Spleen (tissue), 11 donors: ENCODE measurements around the gene ADAMTS17. TPM values are rescaled to one million over a fixed set of nuclear protein-coding genes. Genes with fewer than 3 reads are reported as not detected.

Experiments
- DNase-seq: peaks from one replicate; pipeline ENCODE4 v3.0.0-alpha.2; 2020
- H3K27ac ChIP-seq, 8 donors: fragments of 200-600 bp; sonication (generic) in 7 of 8; 1 replicate in 4 of 8; 2 replicates in 4 of 8; pipeline versions ENCODE4 v1.5.0 to v1.8.0; 2016 to 2021; ENCODE audit warnings: inconsistent platforms in 4 of 8, mild to moderate bottlenecking in 4 of 8, moderate library complexity in 1 of 8
- H3K27me3 ChIP-seq, 7 donors: fragments of 200-600 bp; sonication (generic) in 6 of 7; replicated peaks in 1 of 7; 1 replicate in 4 of 7; 2 replicates in 3 of 7; pipeline versions ENCODE4 v1.5.0 to v1.8.0; 2016 to 2021; ENCODE audit warnings: inconsistent platforms in 3 of 7, mild to moderate bottlenecking in 1 of 7
- H3K36me3 ChIP-seq, 6 donors: fragments of 200-600 bp; sonication (generic) in 5 of 6; 1 replicate in 4 of 6; 2 replicates in 2 of 6; pipeline versions ENCODE4 v1.5.0 to v1.8.0; 2016 to 2021; ENCODE audit warnings: inconsistent platforms in 2 of 6
- H3K4me1 ChIP-seq, 6 donors: fragments of 200-600 bp; sonication (generic) in 5 of 6; 1 replicate in 3 of 6; 2 replicates in 3 of 6; pipeline versions ENCODE4 v1.5.0 to v1.8.0; 2016 to 2021; ENCODE audit warnings: inconsistent platforms in 3 of 6
- H3K4me3 ChIP-seq, 8 donors: fragments of 200-600 bp; sonication (generic) in 7 of 8; 1 replicate in 4 of 8; 2 replicates in 4 of 8; pipeline versions ENCODE4 v1.5.0 to v1.8.0; 2016 to 2021; ENCODE audit warnings: inconsistent platforms in 4 of 8, mild to moderate bottlenecking in 4 of 8, moderate library complexity in 2 of 8
- H3K9me3 ChIP-seq, 8 donors: fragments of 200-600 bp; sonication (generic) in 7 of 8; 1 replicate in 4 of 8; 2 replicates in 4 of 8; pipeline versions ENCODE4 v1.5.0 to v1.8.0; 2016 to 2021; ENCODE audit warnings: inconsistent platforms in 4 of 8
- CTCF ChIP-seq, 11 experiments: fragments of 200-600 bp in 7 of 11; fragments of 450-650 bp in 4 of 11; sonication (generic) in 4 of 11; IDR thresholded peaks in 8 of 11; conservative IDR thresholded peaks in 3 of 11; 1 replicate in 7 of 11; 2 replicates in 4 of 11; pipeline versions ENCODE4 v1.4.0 to v1.8.0; 2016 to 2021; ENCODE audit warnings: antibody characterized with exemption in 11 of 11, inconsistent platforms in 4 of 11, mild to moderate bottlenecking in 1 of 11
- POLR2A ChIP-seq, 3 donors: fragments of 450-650 bp; IDR thresholded peaks; one replicate each; pipeline ENCODE4 v1.5.1; 2017; ENCODE audit warnings: antibody characterized with exemption in 3 of 3, mild to moderate bottlenecking in 1 of 3
- POLR2AphosphoS5 ChIP-seq, 3 donors: sonication (generic); formaldehyde crosslinking; IDR thresholded peaks; one replicate each; pipeline ENCODE4 v1.5.1; 2017; ENCODE audit warnings: antibody characterized with exemption in 3 of 3
- WGBS, 5 donors: extraction: QIAGEN DNeasy Blood & Tissue Kit in 3 of 5; methylation state at CpG; one replicate each; pipeline versions ENCODE4 v1.1.5 to v1.1.7; 2013 to 2018; 5-methylcytosine and 5-hydroxymethylcytosine counted together
- intact Hi-C: fragments of 100-400 bp; cut with DNase I; formaldehyde crosslinking; loops from one replicate; pipeline ENCODE4 v1.15.0; 2023; ENCODE audit warnings: low total_unique reads
- polyA plus RNA-seq, 3 donors: library from polyadenylated mRNA; stranded (reverse); fragments of 200-250 nt; gene quantifications; one replicate each; pipeline ENCODE4 v1.2.1, GENCODE V29; 2013
- total RNA-seq, 7 donors: library from RNA; depleted of rRNA in 3 of 7; stranded (reverse); fragments of >200 nt in 3 of 7; fragmentation: NEBNext Ultra II Directional in 4 of 7; extraction: Animal tissue kit (Norgen Biotek cat#: 25700) in 4 of 7; gene quantifications; one replicate each; pipeline versions ENCODE4 v1.1.0 to v1.2.1, GENCODE V29; 2016 to 2021
- donor health status: healthy with polysubstance abuse.
- donor health status: DM: no; HTN: no; CAD: no; lungs with moderate emphysema.
- donor health status: DM: no; HTN: no; CAD: no.
- donor health status: Bipolar disorder and iron deficiency.
- donor health status: healthy.
- donor health status: DM: no; HTN: no; CAD: no.
- donor health status: DM: yes; HTN: yes; CAD: no.

ADAMTS17 gene
- total and polyA plus RNA-seq, 10 donors: 0.21 to 13.2 (median 5.8) TPM

GRCh38 chr15:100383302-100384107, 41.7 kb upstream of the ADAMTS17 start:
- no peak for TF ChIP-seq POLR2AphosphoS5 (IDR thresholded peaks at IDR 0.05)
- TF ChIP-seq POLR2A (IDR thresholded peaks at IDR 0.05): no peak
- peak in 7 of 11 experiments; percentile 18 to 46 (median 32) for TF ChIP-seq CTCF (IDR thresholded peaks at IDR 0.05 in 8 of 11, conservative IDR thresholded peaks at IDR 0.05 in 3 of 11)
- Histone ChIP-seq H3K36me3 (peaks cover 0 to 4% (median 0%) of the 10 kb centered on the region in 6 donors), H3K4me3 (no peak overlapping the region), H3K27me3 (peaks cover 0 to 48% (median 0%) of the 10 kb centered on the region in 7 donors), H3K27ac (no peak overlapping the region), H3K4me1 (no peaks in the 10 kb centered on the region), H3K9me3 (peaks cover 0 to 73% (median 49%) of the 10 kb centered on the region in 8 donors)
- no peak for DNase-seq
- 26 to 37% (median 29%) methylated on average over 3 of the region's 3 CpGs for WGBS, 5 donors
- intact Hi-C loops: no loop called here

- intact Hi-C loops: no loop called here
- H3K36me3 ChIP-seq: no peaks in the 10 kb centered on the region
- TF ChIP-seq CTCF (IDR thresholded peaks at IDR 0.05 in 8 of 11, conservative IDR thresholded peaks at IDR 0.05 in 3 of 11) (no peak), POLR2A (IDR thresholded peaks at IDR 0.05) (no peak), POLR2AphosphoS5 (IDR thresholded peaks at IDR 0.05) (no peak)
- peaks cover 0 to 40% (median 16%) of the 10 kb centered on the region in 8 donors for H3K9me3 ChIP-seq
- H3K27me3 ChIP-seq: peaks cover 0 to 57% (median 17%) of the 10 kb centered on the region in 7 donors
- WGBS, 5 donors: 25 to 33% (median 31%) methylated on average over 7 to 8 of the region's 8 CpGs
- H3K4me3 ChIP-seq: peak overlapping the region in 1 of 8 donors; percentile 59
- no peak overlapping the region for H3K27ac ChIP-seq
- peaks cover 0 to 10% (median 4%) of the 10 kb centered on the region in 6 donors for H3K4me1 ChIP-seq
- DNase-seq: no peak
Measured at GRCh38 chr15:100373942-100374341, 32.2 kb upstream of the ADAMTS17 start.

GRCh38 chr15:100373120-100373896, 31.5 kb upstream of the ADAMTS17 start:
- peak overlapping the region in 2 of 8 donors; percentile 37 to 38 for H3K27ac ChIP-seq

More at GRCh38 chr15:100373120-100373896, 31.5 kb upstream of the ADAMTS17 start:
- Histone ChIP-seq H3K4me3 (peak overlapping the region in 7 of 8 donors; percentile 2 to 59 (median 20)), H3K9me3 (peaks cover 0 to 34% (median 16%) of the 10 kb centered on the region in 8 donors), H3K4me1 (peaks cover 0 to 10% (median 4%) of the 10 kb centered on the region in 6 donors), H3K27me3 (peaks cover 0 to 50% (median 17%) of the 10 kb centered on the region in 7 donors), H3K36me3 (no peaks in the 10 kb centered on the region)
- intact Hi-C loops: no loop called here
- no peak for DNase-seq
- TF ChIP-seq POLR2AphosphoS5 (IDR thresholded peaks at IDR 0.05) (no peak), CTCF (IDR thresholded peaks at IDR 0.05 in 8 of 11, conservative IDR thresholded peaks at IDR 0.05 in 3 of 11) (no peak), POLR2A (IDR thresholded peaks at IDR 0.05) (no peak)
- 3 to 6% (median 4%) methylated on average over 42 to 82 of the region's 82 CpGs for WGBS, 5 donors
